GM12891 (cell line): ENCODE data around the gene COL6A3.

Experiments
- POLR2A ChIP-seq: IDR thresholded peaks from 2 replicates; pipeline ENCODE4 v1.6.1; 2011; ENCODE audit warnings: low read depth, low read length, control low read depth
- POLR2AphosphoS5 ChIP-seq: IDR thresholded peaks from 2 replicates; pipeline ENCODE4 v1.6.1; 2011; ENCODE audit warnings: low read depth, low read length, control low read depth
- SPI1 ChIP-seq: IDR thresholded peaks from 2 replicates; pipeline ENCODE4 v1.6.1; 2011; ENCODE audit warnings: low read depth, low read length, control low read depth
- TAF1 ChIP-seq: IDR thresholded peaks from 2 replicates; pipeline ENCODE4 v1.6.1; 2011; ENCODE audit warnings: low read depth, low read length, control low read depth

DNA sequence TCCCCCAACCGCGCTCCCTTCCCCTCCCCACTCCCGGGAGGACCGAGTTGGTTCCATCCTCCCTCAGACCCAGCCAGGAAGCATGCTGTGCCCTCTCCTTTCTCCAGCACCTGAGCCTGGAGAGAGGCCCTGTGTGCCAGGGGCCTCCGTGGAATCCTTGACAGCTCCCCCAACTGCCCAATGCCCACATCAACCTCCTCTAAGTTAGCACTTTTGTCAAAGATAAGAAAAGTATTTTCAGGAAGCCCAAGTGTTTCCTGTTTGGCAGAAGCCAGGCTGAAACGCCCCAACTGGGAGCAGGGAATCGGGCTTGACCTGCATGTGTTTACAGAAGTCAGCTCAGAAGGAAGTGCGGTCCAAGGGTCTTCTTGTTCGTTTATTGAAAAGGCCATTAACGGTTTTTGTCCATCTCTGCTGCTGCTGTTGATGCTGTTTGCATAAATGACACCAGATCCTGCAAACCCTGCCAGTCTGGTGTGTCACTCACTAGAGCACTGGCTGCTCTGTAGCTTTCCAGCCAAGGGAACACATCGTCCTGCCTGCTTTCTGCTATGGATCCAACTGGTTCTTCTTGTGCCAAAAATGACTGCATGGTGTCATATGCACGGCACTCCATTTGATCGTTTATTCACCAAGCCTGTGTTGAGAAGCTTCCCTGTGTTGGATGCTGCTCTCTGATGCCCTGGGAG, 35.4 kb upstream of the COL6A3 start:
- TF ChIP-seq POLR2A (no peak), POLR2AphosphoS5 (no peak), TAF1 (no peak), SPI1 (no peak)
